GM23338 (cell line): ENCODE measurements around the gene WDHD1. TPM values are rescaled to one million over a fixed set of nuclear protein-coding genes. Genes with fewer than 3 reads are reported as not detected.
A peak's percentile ranks its signal among the peaks of the same experiment; 100 is the strongest.

ENCODE experiments used
- ATAC-seq: fragments of 200-7000 bp; cut with Tn5 transposase; 3 replicates; pipeline ENCODE4 v1.9.1; 2020
- DNase-seq: peaks from one replicate; pipeline ENCODE4 v3.0.0-alpha.2; 2015; ENCODE audit warnings: low spot score
- H2AFZ ChIP-seq: fragments of 200-600 bp; sonication (generic); 2 replicates; pipeline ENCODE4 v1.8.0; 2016; ENCODE audit warnings: antibody characterized with exemption, mild to moderate bottlenecking, moderate library complexity
- H3F3A ChIP-seq: fragments of 200-600 bp; sonication (generic); replicated peaks from 2 replicates; pipeline ENCODE4 v1.8.0; 2017; ENCODE audit warnings: antibody characterized with exemption, mixed run types, low read depth
- H3K27ac ChIP-seq: fragments of 200-600 bp; sonication (generic); 2 replicates; pipeline ENCODE4 v1.6.1; 2016; ENCODE audit warnings: low read depth
- H3K27me3 ChIP-seq: fragments of 200-600 bp; sonication (generic); 2 replicates; pipeline ENCODE4 v1.8.0; 2016; ENCODE audit warnings: mild to moderate bottlenecking, mixed run types, moderate library complexity; ENCODE audit not compliant: insufficient read depth
- H3K36me3 ChIP-seq: fragments of 200-600 bp; sonication (generic); 2 replicates; pipeline ENCODE4 v1.8.0; 2016; ENCODE audit warnings: mild to moderate bottlenecking; ENCODE audit not compliant: insufficient read depth
- H3K4me1 ChIP-seq: fragments of 200-600 bp; sonication (generic); 2 replicates; pipeline ENCODE4 v1.8.0; 2016; ENCODE audit warnings: mild to moderate bottlenecking, moderate library complexity; ENCODE audit not compliant: insufficient read depth
- H3K4me2 ChIP-seq: fragments of 200-600 bp; sonication (generic); 2 replicates; pipeline ENCODE4 v1.7.1; 2017; ENCODE audit warnings: mixed run types
- H3K4me3 ChIP-seq: fragments of 200-600 bp; sonication (generic); 2 replicates; pipeline ENCODE4 v1.6.1; 2016; ENCODE audit warnings: mixed run types
- H3K79me2 ChIP-seq: fragments of 200-600 bp; sonication (generic); replicated peaks from 2 replicates; pipeline ENCODE4 v1.8.0; 2017; ENCODE audit warnings: mild to moderate bottlenecking; ENCODE audit not compliant: insufficient read depth
- H3K9me2 ChIP-seq: fragments of 200-600 bp; sonication (generic); 2 replicates; pipeline ENCODE4 v1.8.0; 2017; ENCODE audit not compliant: insufficient read depth
- H4K20me1 ChIP-seq: fragments of 200-600 bp; sonication (generic); replicated peaks from 2 replicates; pipeline ENCODE4 v1.8.0; 2017; ENCODE audit warnings: mild to moderate bottlenecking; ENCODE audit not compliant: insufficient read depth
- H3K27ac Mint-ChIP-seq: 2 replicates; pipeline ENCODE4 v1.8.0; 2020; ENCODE audit warnings: inconsistent platforms, mild to moderate bottlenecking, moderate library complexity, mixed read lengths
- H3K27me3 Mint-ChIP-seq: 3 replicates; pipeline ENCODE4 v1.8.0; 2022; ENCODE audit warnings: low read depth, mild to moderate bottlenecking, moderate library complexity, mixed read lengths, inconsistent platforms; ENCODE audit not compliant: insufficient read depth, poor library complexity
- H3K36me3 Mint-ChIP-seq: 3 replicates; pipeline ENCODE4 v1.8.0; 2021; ENCODE audit warnings: low read depth, mild to moderate bottlenecking, inconsistent platforms, moderate library complexity, mixed read lengths
- H3K4me1 Mint-ChIP-seq: 3 replicates; pipeline ENCODE4 v1.8.0; 2020; ENCODE audit warnings: mild to moderate bottlenecking, inconsistent platforms, mixed read lengths
- H3K4me3 Mint-ChIP-seq: 3 replicates; pipeline ENCODE4 v1.8.0; 2021; ENCODE audit warnings: moderate library complexity, mild to moderate bottlenecking, inconsistent platforms, mixed read lengths
- H3K9me3 Mint-ChIP-seq: 3 replicates; pipeline ENCODE4 v1.8.0; 2020; ENCODE audit warnings: moderate library complexity, mild to moderate bottlenecking, inconsistent platforms, mixed read lengths
- CREB1 ChIP-seq: fragments of 250-450 bp; sonication (Bioruptor Pico); IDR thresholded peaks from 2 replicates; pipeline ENCODE4 v1.5.0; 2020; ENCODE audit warnings: low read depth, mild to moderate bottlenecking, moderate library complexity
- EZH2 ChIP-seq: fragments of 200-600 bp; sonication (generic); IDR thresholded peaks from one replicate; pipeline ENCODE4 v1.8.0; 2017; ENCODE audit warnings: antibody characterized with exemption, mild to moderate bottlenecking, low read depth; ENCODE audit not compliant: unreplicated experiment
- EZH2phosphoT487 ChIP-seq: fragments of 200-600 bp; sonication (generic); IDR thresholded peaks from one replicate; pipeline ENCODE4 v1.8.1; 2018; ENCODE audit warnings: antibody characterized with exemption; ENCODE audit not compliant: unreplicated experiment
- NANOG ChIP-seq: IDR thresholded peaks from 2 replicates; pipeline ENCODE4 v1.6.1; 2016; ENCODE audit warnings: antibody characterized with exemption, borderline replicate concordance
- REST ChIP-seq: IDR thresholded peaks from one replicate; pipeline ENCODE4 v1.6.1; 2018; ENCODE audit warnings: antibody characterized with exemption; ENCODE audit not compliant: unreplicated experiment
- STAT1 ChIP-seq: IDR thresholded peaks from one replicate; pipeline ENCODE4 v1.6.1; 2016; ENCODE audit warnings: antibody characterized with exemption; ENCODE audit not compliant: unreplicated experiment
- polyA plus RNA-seq: library from polyadenylated mRNA; unstranded; fragments of >200 nt; fragmentation: Nextera tagmentation; extraction: Ambion mirVana; gene quantifications from 2 replicates; pipeline ENCODE4 v1.2.1, GENCODE V29; 2016
- total RNA-seq: library from RNA; depleted of rRNA; stranded (reverse); fragments of >200 nt; shearing (Covaris generic); gene quantifications from 2 replicates; pipeline ENCODE4 v1.2.3, GENCODE V29; 2014
- TF ChIP-seq, protein P1 (sequence below), 2 experiments: fragments of 200-600 bp in 1 of 2; sonication (generic) in 1 of 2; conservative IDR thresholded peaks; 2 replicates each; pipeline versions ENCODE4 v1.5.1 to v1.6.1; 2016 to 2017; ENCODE audit warnings: antibody characterized with exemption in 2 of 2, low read depth in 2 of 2, mild to moderate bottlenecking in 2 of 2, moderate library complexity in 1 of 2

The WDHD1 gene
- total and polyA plus RNA-seq, 2 experiments from 2014 or later, result 48.8 to 65.4 TPM

DNA sequence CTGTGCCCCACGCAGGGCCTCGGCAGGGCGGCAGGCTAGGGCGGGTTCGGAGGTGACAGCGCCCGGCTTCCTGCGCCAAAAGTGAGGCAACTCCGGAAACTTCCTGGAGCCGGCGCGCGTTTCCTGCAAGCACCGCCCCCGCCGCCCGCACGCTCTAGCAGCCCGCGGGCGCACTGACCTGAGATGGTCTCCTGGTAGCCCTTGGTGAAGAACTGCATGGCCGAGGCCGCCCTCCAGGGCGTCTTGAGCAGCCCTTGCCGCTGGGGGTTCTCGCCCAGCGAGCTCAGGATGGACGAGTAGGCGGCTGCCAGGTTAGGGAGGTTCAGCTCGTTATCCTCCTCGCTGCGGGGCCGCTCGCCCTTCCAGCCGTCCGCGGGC is 124.8 kb downstream of the WDHD1 start:
- H3K27ac ChIP-seq, result no peak overlapping the region
- peak overlapping the region; percentile 95 for H3K4me2 ChIP-seq
- peaks cover 31% of the 10 kb centered on the region for H3K27me3 ChIP-seq
- H3K4me3 ChIP-seq, result peak overlapping the region; percentile 91
- peak overlapping the region; percentile 96 for H2AFZ ChIP-seq
- peaks cover 9% of the 10 kb centered on the region; the same call in 1 of the 2 replicates for H4K20me1 ChIP-seq
- H3K9me3 Mint-ChIP-seq, result no peaks in the 10 kb centered on the region
- peak; percentile 92 for DNase-seq
- no peaks in the 10 kb centered on the region for H3K36me3 Mint-ChIP-seq
- TF ChIP-seq NANOG (0 out of 2 replicates have a peak, but pooled peaks have one; percentile 15), CREB1 (CRISPR knock-in tag) (0 out of 2 replicates have a peak, but pooled peaks have one; percentile 19), REST (no peak), EZH2phosphoT487 (no peak)
- peak; percentile 79 for ATAC-seq
- peaks cover 7% of the 10 kb centered on the region for H3K4me1 ChIP-seq
- H3K27me3 Mint-ChIP-seq, result peaks cover 25% of the 10 kb centered on the region
- no peaks in the 10 kb centered on the region for H3K9me2 ChIP-seq
- H3F3A ChIP-seq, result peaks cover 10% of the 10 kb centered on the region; the same call in 1 of the 2 replicates
- H3K27ac Mint-ChIP-seq, result no peak overlapping the region
- no peaks in the 10 kb centered on the region for H3K36me3 ChIP-seq
- peak overlapping the region; percentile 82 for H3K4me3 Mint-ChIP-seq
- H3K79me2 ChIP-seq, result no peaks in the 10 kb centered on the region; the same call in 1 of the 2 replicates
- H3K4me1 Mint-ChIP-seq, result peaks cover 9% of the 10 kb centered on the region

DNA sequence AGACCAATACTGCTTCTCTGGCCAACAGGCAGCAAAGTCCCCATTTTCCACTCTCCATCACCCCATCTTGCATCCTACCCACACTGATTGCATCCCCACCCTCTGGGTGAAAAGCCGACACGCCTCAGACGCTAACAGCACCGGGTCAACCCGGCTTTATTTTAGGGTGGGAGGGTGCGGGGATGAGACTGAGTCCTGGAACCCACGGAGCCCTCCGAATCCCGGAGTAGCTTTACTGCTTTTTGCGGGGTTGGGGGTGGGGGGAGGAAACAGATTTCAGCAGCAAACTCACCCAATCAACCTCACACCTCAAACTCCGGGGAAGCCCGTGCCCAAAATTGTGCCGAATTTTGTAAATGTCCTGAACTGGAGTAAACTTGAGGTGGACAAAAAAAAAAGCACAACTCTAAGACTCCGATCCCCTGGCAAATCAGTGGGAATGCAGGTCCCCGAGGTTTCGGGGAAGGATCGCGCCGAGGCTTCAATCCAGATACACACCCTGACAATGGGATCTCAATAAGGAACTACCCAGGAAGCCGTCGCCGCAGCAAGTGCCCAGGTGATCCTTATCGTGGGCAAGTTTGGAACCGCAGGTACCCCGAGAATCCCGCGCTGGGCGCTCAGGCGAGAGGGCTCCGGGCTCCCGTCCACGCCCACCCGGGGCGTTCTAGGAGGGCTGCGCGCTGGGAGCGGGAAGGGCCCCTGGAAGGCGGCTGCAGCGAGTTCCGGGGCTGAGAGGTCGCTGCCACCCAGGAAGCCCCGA is 125.3 kb downstream of the WDHD1 start:
- Mint-ChIP-seq H3K27me3 (peaks cover 25% of the 10 kb centered on the region), H3K4me3 (peak overlapping the region; percentile 82), H3K4me1 (peaks cover 9% of the 10 kb centered on the region), H3K27ac (no peak overlapping the region), H3K36me3 (no peaks in the 10 kb centered on the region), H3K9me3 (no peaks in the 10 kb centered on the region)
- no peaks in the 10 kb centered on the region for H3K9me2 ChIP-seq
- H3K4me2 ChIP-seq, result peak overlapping the region; percentile 95
- peak overlapping the region; percentile 91 for H3K4me3 ChIP-seq
- no peaks in the 10 kb centered on the region; the same call in 1 of the 2 replicates for H3K79me2 ChIP-seq
- no peak overlapping the region for H3K27ac ChIP-seq
- peaks cover 9% of the 10 kb centered on the region; the same call in 1 of the 2 replicates for H4K20me1 ChIP-seq
- DNase-seq (peak; percentile 50), ATAC-seq (peak; percentile 15)
- H3K27me3 ChIP-seq, result peaks cover 31% of the 10 kb centered on the region
- H3F3A ChIP-seq, result peaks cover 10% of the 10 kb centered on the region; the same call in 1 of the 2 replicates
- TF ChIP-seq NANOG (no peak), EZH2 (peak; percentile 48), STAT1 (no peak)
- TF ChIP-seq, protein P1, sequence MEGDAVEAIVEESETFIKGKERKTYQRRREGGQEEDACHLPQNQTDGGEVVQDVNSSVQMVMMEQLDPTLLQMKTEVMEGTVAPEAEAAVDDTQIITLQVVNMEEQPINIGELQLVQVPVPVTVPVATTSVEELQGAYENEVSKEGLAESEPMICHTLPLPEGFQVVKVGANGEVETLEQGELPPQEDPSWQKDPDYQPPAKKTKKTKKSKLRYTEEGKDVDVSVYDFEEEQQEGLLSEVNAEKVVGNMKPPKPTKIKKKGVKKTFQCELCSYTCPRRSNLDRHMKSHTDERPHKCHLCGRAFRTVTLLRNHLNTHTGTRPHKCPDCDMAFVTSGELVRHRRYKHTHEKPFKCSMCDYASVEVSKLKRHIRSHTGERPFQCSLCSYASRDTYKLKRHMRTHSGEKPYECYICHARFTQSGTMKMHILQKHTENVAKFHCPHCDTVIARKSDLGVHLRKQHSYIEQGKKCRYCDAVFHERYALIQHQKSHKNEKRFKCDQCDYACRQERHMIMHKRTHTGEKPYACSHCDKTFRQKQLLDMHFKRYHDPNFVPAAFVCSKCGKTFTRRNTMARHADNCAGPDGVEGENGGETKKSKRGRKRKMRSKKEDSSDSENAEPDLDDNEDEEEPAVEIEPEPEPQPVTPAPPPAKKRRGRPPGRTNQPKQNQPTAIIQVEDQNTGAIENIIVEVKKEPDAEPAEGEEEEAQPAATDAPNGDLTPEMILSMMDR (conservative IDR thresholded peaks at IDR 0.05; ENCODE audit: low read depth in 2 of 2), result no peak
- H3K36me3 ChIP-seq, result no peaks in the 10 kb centered on the region
- peaks cover 7% of the 10 kb centered on the region for H3K4me1 ChIP-seq
- H2AFZ ChIP-seq, result peak overlapping the region; percentile 96
